ENCODE results near the gene JAM3. TPM values are rescaled to one million over a fixed set of nuclear protein-coding genes. Genes with fewer than 3 reads are reported as not detected.

The JAM3 gene
- total and polyA plus RNA-seq, 2 of the 8 experiments (the other 6 are each of a cell fraction or from before 2014, with no cell fraction given): 19.6 to 42.8 TPM

DNA sequence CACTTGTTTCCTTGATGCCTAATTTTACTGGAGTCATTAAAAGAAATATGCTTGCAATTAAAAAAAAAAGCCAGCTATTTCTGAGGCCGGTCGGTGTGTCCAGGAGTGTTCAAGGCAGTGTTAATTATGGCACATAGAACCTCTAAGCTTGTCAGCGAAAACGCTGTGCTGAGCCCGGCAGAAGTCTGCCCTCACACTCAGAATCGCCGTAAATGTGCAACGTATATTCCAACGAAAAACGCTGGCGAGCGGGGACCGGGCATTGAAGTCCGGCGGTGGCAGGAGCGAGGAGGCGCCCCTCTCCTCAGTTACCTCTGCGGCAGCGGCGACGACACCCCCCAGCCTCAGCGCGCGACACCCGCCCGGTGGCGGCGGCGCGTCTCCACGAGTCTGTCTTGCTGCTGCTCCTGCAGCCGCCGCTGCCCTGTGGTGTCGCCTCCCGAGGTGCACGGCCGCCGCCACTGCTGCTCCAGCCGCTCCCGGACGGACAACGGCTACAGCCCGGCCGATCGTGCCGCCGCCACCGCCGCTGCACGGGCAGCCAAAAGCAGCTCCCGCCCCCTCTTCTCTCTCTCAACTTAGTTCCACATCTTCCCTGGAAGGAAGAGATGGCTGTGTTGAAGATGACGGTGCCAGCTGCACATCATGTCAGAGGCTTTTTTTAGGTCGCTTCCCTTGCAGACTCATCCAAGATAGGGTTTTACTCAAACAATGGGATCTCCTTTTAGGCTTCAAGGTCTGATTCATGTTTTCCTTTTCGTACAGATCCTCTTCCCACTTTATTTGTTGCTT lies 56.0 kb downstream of the JAM3 start (continued):
- no peak for TF ChIP-seq HDAC2 (IDR thresholded peaks at IDR 0.05; ENCODE audit: borderline replicate concordance in 1 of 2, low read depth in 2 of 2, low read length in 2 of 2)

Data from H1 (cell line).